HCT116 (cell line): Measurements from ENCODE around the gene WASF1. TPM values are rescaled to one million over a fixed set of nuclear protein-coding genes. Genes with fewer than 3 reads are reported as not detected.

Experiments
- ATAC-seq: fragments of 200-7000 bp; cut with Tn5 transposase; 2 replicates; pipeline ENCODE4 v1.9.1; 2020; ENCODE audit warnings: mild to moderate bottlenecking, moderate library complexity
- BruUV-seq: library from RNA; stranded (reverse); fragments of 400-500 nt; replicated peaks from 2 replicates; lab custom pipeline; 2021; lab: Mats Ljungman, UMichigan
- CTCF ChIA-PET: fragments of 300-600 bp; sonication (Branson Sonifier 250); formaldehyde crosslinking; loops from one replicate; lab custom pipeline; 2021; ENCODE audit warnings: antibody characterized with exemption; lab: Charles Lee
- POLR2A ChIA-PET: fragments of 300-600, 350-600 bp; sonication (Branson Sonifier 250); formaldehyde crosslinking; loops from one replicate; lab custom pipeline; 2021; ENCODE audit warnings: antibody characterized with exemption; lab: Charles Lee
- RAD21 ChIA-PET, 2 experiments: fragments of 300-600 bp; sonication (Branson Sonifier 250); formaldehyde crosslinking; loops; one replicate each; lab custom pipeline; 2023; ENCODE audit warnings: low total read pairs in 2 of 2; ENCODE audit not compliant: uncharacterized antibody in 2 of 2, unreplicated experiment in 2 of 2, low non-redundant PET in 1 of 2; lab: Charles Lee
- DNase-seq: peaks from one replicate; pipeline ENCODE4 v3.0.0-alpha.2; 2010; ENCODE audit warnings: low read depth, low spot score
- H2AFZ ChIP-seq: fragments of 200-600 bp; shearing (Covaris generic), sonication (generic); 2 replicates; pipeline ENCODE4 v1.6.1; 2017; ENCODE audit warnings: low read depth, mixed run types, mixed read lengths, antibody characterized with exemption, low read length; ENCODE audit not compliant: poor library complexity, severe bottlenecking
- H3K27ac ChIP-seq: 2 replicates; pipeline ENCODE4 v1.5.1; 2012; ENCODE audit warnings: low read depth, low read length
- H3K27me3 ChIP-seq: fragments of 200-600 bp; sonication (generic); 2 replicates; pipeline ENCODE4 v1.6.1; 2016; ENCODE audit warnings: mixed run types, low read length, mixed read lengths; ENCODE audit not compliant: insufficient read depth
- H3K36me3 ChIP-seq, 2 experiments: fragments of 200-500 bp in 1 of 2; fragments of 200-600 bp in 1 of 2; sonication (Bioruptor generic) in 1 of 2; sonication (generic) in 1 of 2; 2 replicates each; pipeline versions ENCODE4 v1.5.1 to v1.6.1; 2014 to 2016; ENCODE audit warnings: low read length in 2 of 2, inconsistent platforms in 1 of 2, mixed read lengths in 1 of 2, mixed run types in 1 of 2; ENCODE audit not compliant: insufficient read depth in 2 of 2, control insufficient read depth in 1 of 2
- H3K4me1 ChIP-seq, 2 experiments: fragments of 200-600 bp in 1 of 2; sonication (generic) in 1 of 2; 2 replicates each; pipeline versions ENCODE4 v1.5.1 to v1.6.1; 2012 to 2017; ENCODE audit warnings: low read length in 2 of 2, inconsistent platforms in 1 of 2, mild to moderate bottlenecking in 1 of 2, mixed read lengths in 1 of 2, mixed run types in 1 of 2, moderate library complexity in 1 of 2; ENCODE audit not compliant: insufficient read depth in 2 of 2, control insufficient read depth in 1 of 2
- H3K4me2 ChIP-seq: fragments of 200-600 bp; sonication (generic); 2 replicates; pipeline ENCODE4 v1.6.1; 2017; ENCODE audit warnings: mixed run types, low read length, mixed read lengths
- H3K4me3 ChIP-seq, 2 experiments: fragments of 200-600 bp in 1 of 2; sonication (generic) in 1 of 2; replicated peaks in 1 of 2; 2 replicates each; pipeline ENCODE4 v1.5.1; 2011 to 2016; ENCODE audit warnings: low read length in 2 of 2, control low read depth in 1 of 2, low read depth in 1 of 2, mild to moderate bottlenecking in 1 of 2, mixed read lengths in 1 of 2, mixed run types in 1 of 2
- H3K79me2 ChIP-seq: fragments of 200-600 bp; sonication (generic); 2 replicates; pipeline ENCODE4 v1.6.1; 2017; ENCODE audit warnings: mild to moderate bottlenecking, mixed run types, low read length, moderate library complexity, mixed read lengths; ENCODE audit not compliant: insufficient read depth
- H3K9ac ChIP-seq: fragments of 200-600 bp; sonication (generic); 2 replicates; pipeline ENCODE4 v1.6.1; 2016; ENCODE audit warnings: low read length, mixed read lengths
- H3K9me2 ChIP-seq: fragments of 200-600 bp; sonication (generic), shearing (Covaris generic); 2 replicates; pipeline ENCODE4 v1.6.1; 2017; ENCODE audit warnings: mixed run types, mild to moderate bottlenecking, moderate library complexity; ENCODE audit not compliant: insufficient read depth
- H3K9me3 ChIP-seq, 2 experiments: fragments of 200-500 bp in 1 of 2; fragments of 200-600 bp in 1 of 2; sonication (Bioruptor generic) in 1 of 2; sonication (generic) in 1 of 2; 2 replicates each; pipeline ENCODE4 v1.6.1; 2014 to 2017; ENCODE audit warnings: low read length in 2 of 2, mixed read lengths in 2 of 2, inconsistent platforms in 1 of 2, low read depth in 1 of 2, mild to moderate bottlenecking in 1 of 2, mixed run types in 1 of 2, moderate library complexity in 1 of 2; ENCODE audit not compliant: control insufficient read depth in 1 of 2, insufficient read depth in 1 of 2
- H4K20me1 ChIP-seq: fragments of 200-600 bp; sonication (generic), shearing (Covaris generic); 2 replicates; pipeline ENCODE4 v1.6.1; 2017; ENCODE audit warnings: mixed run types, mild to moderate bottlenecking, moderate library complexity; ENCODE audit not compliant: insufficient read depth
- CBX3 ChIP-seq: IDR thresholded peaks from 2 replicates; pipeline ENCODE4 v1.6.1; 2012; ENCODE audit warnings: low read depth
- EGR1 ChIP-seq: IDR thresholded peaks from 2 replicates; pipeline ENCODE4 v1.6.1; 2012; ENCODE audit warnings: low read depth
- ELF1 ChIP-seq: IDR thresholded peaks from 2 replicates; pipeline ENCODE4 v1.6.1; 2012; ENCODE audit warnings: low read depth, borderline replicate concordance
- EZH2phosphoT487 ChIP-seq: fragments of 200-600 bp; IDR thresholded peaks from 2 replicates; pipeline ENCODE4 v1.6.1; 2018; ENCODE audit warnings: antibody characterized with exemption, borderline replicate concordance
- FOSL1 ChIP-seq: IDR thresholded peaks from 2 replicates; pipeline ENCODE4 v1.6.1; 2012; ENCODE audit warnings: low read depth
- JUND ChIP-seq: IDR thresholded peaks from 2 replicates; pipeline ENCODE4 v1.6.1; 2012
- POLR2A ChIP-seq: IDR thresholded peaks from 2 replicates; pipeline ENCODE4 v1.7.0; 2011; ENCODE audit warnings: borderline replicate concordance; ENCODE audit not compliant: insufficient read depth, insufficient read length; ENCODE audit errors: extremely low read depth
- SRF ChIP-seq: IDR thresholded peaks from 2 replicates; pipeline ENCODE4 v1.6.1; 2012; ENCODE audit warnings: low read depth
- TCF7L2 ChIP-seq: IDR thresholded peaks from 2 replicates; pipeline ENCODE4 v1.7.0; 2011; ENCODE audit warnings: borderline replicate concordance, inconsistent platforms; ENCODE audit not compliant: insufficient read depth, insufficient read length; ENCODE audit errors: extremely low read depth
- ZFX ChIP-seq: fragments of 450-650 bp; IDR thresholded peaks from 2 replicates; pipeline ENCODE4 v1.6.1; 2017
- ZNF274 ChIP-seq: fragments of 200-500 bp; sonication (Bioruptor generic); IDR thresholded peaks from 2 replicates; pipeline ENCODE4 v1.6.1; 2014; ENCODE audit warnings: mild to moderate bottlenecking, low read depth, low read length, inconsistent platforms
- intact Hi-C: fragments of 100-400 bp; cut with micrococcal nuclease; formaldehyde crosslinking; loops from 2 replicates; pipeline ENCODE4 v1.10.0; 2022
- total RNA-seq: library from RNA; stranded (reverse); gene quantifications from one replicate; pipeline ENCODE4 v1.2.1, GENCODE V29; 2021; ENCODE audit not compliant: unreplicated experiment
- TF ChIP-seq, protein P1 (sequence below), 3 experiments: fragments of 200-600 bp in 1 of 3; sonication (generic) in 1 of 3; IDR thresholded peaks in 2 of 3; conservative IDR thresholded peaks in 1 of 3; 2 replicates each; pipeline ENCODE4 v1.5.1; 2012 to 2017; ENCODE audit warnings: low read depth in 2 of 3, low read length in 2 of 3, antibody characterized with exemption in 1 of 3, borderline replicate concordance in 1 of 3, control low read depth in 1 of 3, mild to moderate bottlenecking in 1 of 3, mixed read lengths in 1 of 3, mixed run types in 1 of 3, moderate library complexity in 1 of 3; ENCODE audit not compliant: insufficient read depth in 1 of 3
- TF ChIP-seq, protein P2 (sequence below): IDR thresholded peaks from 2 replicates; pipeline ENCODE4 v1.6.1; 2012

Gene WASF1
- total RNA-seq, 1 experiment from 2014 or later, result 25.9 TPM

DNA sequence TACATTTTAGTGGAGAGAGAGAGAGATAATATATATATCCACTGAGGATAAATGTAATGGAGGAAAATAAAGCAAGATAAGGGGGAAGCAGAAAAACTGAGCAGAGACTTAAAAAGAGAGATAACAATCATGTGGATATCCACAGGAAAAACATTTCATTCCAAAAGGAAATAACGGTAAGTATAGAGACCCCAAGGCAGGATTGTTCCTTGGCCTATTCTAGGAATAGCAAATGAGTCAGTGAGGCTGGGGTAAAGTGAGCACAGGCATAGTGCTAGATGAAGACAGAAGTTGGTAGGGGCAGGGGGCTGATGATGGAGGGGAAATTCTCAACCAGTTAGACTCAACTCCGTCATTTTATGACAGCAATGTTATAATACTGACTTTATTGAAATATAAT is 12.0 kb upstream of the WASF1 start:
- Histone ChIP-seq H3K9me2 (no peaks in the 10 kb centered on the region), H4K20me1 (no peaks in the 10 kb centered on the region), H3K9ac (no peak overlapping the region), H3K27ac (no peak overlapping the region), H3K4me2 (no peak overlapping the region), H3K4me1 (no peaks in the 10 kb centered on the region), H3K27me3 (no peaks in the 10 kb centered on the region), H3K4me3 (no peak overlapping the region), H3K9me3 (no peaks in the 10 kb centered on the region), H2AFZ (no peak overlapping the region), H3K36me3 (0 out of 4 replicates have a peak, but pooled peaks cover 0 to 2% of the 10 kb centered on the region in 2 experiments), H3K79me2 (peaks cover 53% of the 10 kb centered on the region)
- intact Hi-C loops, result no loop called here
- DNase-seq, result no peak
- no TSS peak for BruUV-seq
- no peak for TF ChIP-seq CBX3
- TF ChIP-seq, protein P1, sequence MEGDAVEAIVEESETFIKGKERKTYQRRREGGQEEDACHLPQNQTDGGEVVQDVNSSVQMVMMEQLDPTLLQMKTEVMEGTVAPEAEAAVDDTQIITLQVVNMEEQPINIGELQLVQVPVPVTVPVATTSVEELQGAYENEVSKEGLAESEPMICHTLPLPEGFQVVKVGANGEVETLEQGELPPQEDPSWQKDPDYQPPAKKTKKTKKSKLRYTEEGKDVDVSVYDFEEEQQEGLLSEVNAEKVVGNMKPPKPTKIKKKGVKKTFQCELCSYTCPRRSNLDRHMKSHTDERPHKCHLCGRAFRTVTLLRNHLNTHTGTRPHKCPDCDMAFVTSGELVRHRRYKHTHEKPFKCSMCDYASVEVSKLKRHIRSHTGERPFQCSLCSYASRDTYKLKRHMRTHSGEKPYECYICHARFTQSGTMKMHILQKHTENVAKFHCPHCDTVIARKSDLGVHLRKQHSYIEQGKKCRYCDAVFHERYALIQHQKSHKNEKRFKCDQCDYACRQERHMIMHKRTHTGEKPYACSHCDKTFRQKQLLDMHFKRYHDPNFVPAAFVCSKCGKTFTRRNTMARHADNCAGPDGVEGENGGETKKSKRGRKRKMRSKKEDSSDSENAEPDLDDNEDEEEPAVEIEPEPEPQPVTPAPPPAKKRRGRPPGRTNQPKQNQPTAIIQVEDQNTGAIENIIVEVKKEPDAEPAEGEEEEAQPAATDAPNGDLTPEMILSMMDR (IDR thresholded peaks at IDR 0.05 in 2 of 3, conservative IDR thresholded peaks at IDR 0.05 in 1 of 3; ENCODE audit: borderline replicate concordance in 1 of 3, insufficient read depth in 1 of 3, low read depth in 2 of 3, low read length in 2 of 3), result no peak
- no peak for TF ChIP-seq TCF7L2
- TF ChIP-seq EGR1, result no peak
- TF ChIP-seq FOSL1, result no peak
- TF ChIP-seq ELF1, result no peak
- no peak for TF ChIP-seq JUND
- no peak for TF ChIP-seq ZFX
- no peak for TF ChIP-seq POLR2A
- ATAC-seq, result no peak
- CTCF ChIA-PET, result no interaction called here
- POLR2A ChIA-PET, result no interaction called here
- RAD21 ChIA-PET, result no interaction called here

- Histone ChIP-seq H3K4me3 (no peak overlapping the region), H3K9me2 (no peaks in the 10 kb centered on the region), H3K27me3 (no peaks in the 10 kb centered on the region), H3K36me3 (0 out of 4 replicates have a peak, but pooled peaks cover 0 to 2% of the 10 kb centered on the region in 2 experiments), H3K9ac (no peak overlapping the region), H2AFZ (no peak overlapping the region), H3K79me2 (peaks cover 59% of the 10 kb centered on the region), H3K4me2 (no peak overlapping the region), H3K4me1 (no peaks in the 10 kb centered on the region), H3K27ac (no peak overlapping the region), H4K20me1 (no peaks in the 10 kb centered on the region), H3K9me3 (no peaks in the 10 kb centered on the region)
- ChIA-PET CTCF (no interaction called here), RAD21 (no interaction called here), POLR2A (no interaction called here)
- intact Hi-C loops, result no loop called here
- ATAC-seq (no peak), DNase-seq (no peak)
- BruUV-seq, result no TSS peak
- TF ChIP-seq, protein P2, sequence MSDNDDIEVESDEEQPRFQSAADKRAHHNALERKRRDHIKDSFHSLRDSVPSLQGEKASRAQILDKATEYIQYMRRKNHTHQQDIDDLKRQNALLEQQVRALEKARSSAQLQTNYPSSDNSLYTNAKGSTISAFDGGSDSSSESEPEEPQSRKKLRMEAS, result no peak
- TF ChIP-seq CBX3 (no peak), JUND (no peak), ZFX (no peak), EGR1 (no peak), ELF1 (no peak), SRF (no peak), ZNF274 (no peak), EZH2phosphoT487 (no peak)
- TF ChIP-seq, protein P1 (IDR thresholded peaks at IDR 0.05 in 2 of 3, conservative IDR thresholded peaks at IDR 0.05 in 1 of 3; ENCODE audit: borderline replicate concordance in 1 of 3, insufficient read depth in 1 of 3, low read depth in 2 of 3, low read length in 2 of 3), result no peak
These were observed 11.3 kb upstream of the WASF1 start for GRCh38 chr6:110190726-110191125.
